GM12878 (cell line): Measurements from ENCODE around the gene ITSN1. TPM values are rescaled to one million over a fixed set of nuclear protein-coding genes. Genes with fewer than 3 reads are reported as not detected.

ENCODE experiments used
- ATAC-seq: fragments of 200-7000 bp; cut with Tn5 transposase; 3 replicates; pipeline ENCODE4 v1.9.1; 2020; ENCODE audit warnings: mild to moderate bottlenecking, moderate library complexity
- BruUV-seq: library from RNA; stranded (reverse); fragments of 400-500 nt; replicated peaks from 2 replicates; lab custom pipeline; 2021; lab: Mats Ljungman, UMichigan
- CTCF ChIA-PET: fragments of 300-600 bp; sonication (Branson Sonifier 250); formaldehyde crosslinking; extraction: SDS; loops from one replicate; lab custom pipeline; 2021; ENCODE audit warnings: inconsistent platforms; lab: Yijun Ruan, JAX
- POLR2A ChIA-PET: fragments of 350-600 bp; formaldehyde crosslinking; extraction: SDS; loops from one replicate; lab custom pipeline; 2021; ENCODE audit warnings: inconsistent platforms; lab: Charles Lee
- RAD21 ChIA-PET: fragments of 300-600 bp; sonication (Branson Sonifier 250); formaldehyde crosslinking; loops from one replicate; lab custom pipeline; 2023; ENCODE audit warnings: antibody characterized with exemption; ENCODE audit not compliant: unreplicated experiment; lab: Charles Lee
- SMC1A ChIA-PET: fragments of 300-600 bp; sonication (Branson Sonifier 250); formaldehyde crosslinking; loops from one replicate; lab custom pipeline; 2023; ENCODE audit not compliant: unreplicated experiment, uncharacterized antibody; lab: Charles Lee
- DNase-seq: peaks from one replicate; pipeline ENCODE4 v3.0.0-alpha.2; 2011; ENCODE audit warnings: low read depth, low spot score
- FAIRE-seq: peaks from 3 replicates; lab custom pipeline; 2011; peaks lifted over from hg19 to GRCh38; lab: Jason Lieb, UNC
- H2AFZ ChIP-seq: 2 replicates; pipeline ENCODE4 v1.6.0; 2011; ENCODE audit warnings: low read depth, low read length, control low read depth; ENCODE audit not compliant: control insufficient read depth
- H3K27ac ChIP-seq: 2 replicates; pipeline ENCODE4 v1.5.1; 2011; ENCODE audit warnings: control low read depth; ENCODE audit not compliant: control insufficient read depth, insufficient read depth
- H3K27me3 ChIP-seq, 2 experiments: replicated peaks in 1 of 2; 2 replicates each; pipeline versions ENCODE4 v1.6.0 to v1.6.1; 2011; ENCODE audit warnings: low read length in 1 of 2; ENCODE audit not compliant: control insufficient read depth in 2 of 2, insufficient read depth in 2 of 2
- H3K36me3 ChIP-seq, 2 experiments: 2 replicates each; pipeline ENCODE4 v1.5.1; 2011; ENCODE audit warnings: low read length in 1 of 2; ENCODE audit not compliant: control insufficient read depth in 2 of 2, insufficient read depth in 2 of 2
- H3K4me1 ChIP-seq: 2 replicates; pipeline ENCODE4 v1.6.1; 2011; ENCODE audit warnings: mild to moderate bottlenecking, low read length, moderate library complexity, mixed read lengths; ENCODE audit not compliant: control insufficient read depth, insufficient read depth
- H3K4me2 ChIP-seq: 2 replicates; pipeline ENCODE4 v1.6.0; 2011; ENCODE audit warnings: control low read depth; ENCODE audit not compliant: control insufficient read depth, insufficient read depth
- H3K4me3 ChIP-seq: fragments of 200-600 bp; sonication (generic); 2 replicates; pipeline ENCODE4 v1.5.1; 2016
- H3K79me2 ChIP-seq: 2 replicates; pipeline ENCODE4 v1.6.0; 2011; ENCODE audit warnings: low read length; ENCODE audit not compliant: control insufficient read depth, insufficient read depth
- H3K9ac ChIP-seq: 2 replicates; pipeline ENCODE4 v1.8.0; 2011; ENCODE audit warnings: low read length, control low read depth, mixed read lengths; ENCODE audit not compliant: control insufficient read depth, insufficient read depth
- H3K9me3 ChIP-seq: replicated peaks from 3 replicates; pipeline ENCODE4 v1.5.1; 2011; ENCODE audit warnings: mild to moderate bottlenecking, low read length; ENCODE audit not compliant: control insufficient read depth, insufficient read depth
- H4K20me1 ChIP-seq: 2 replicates; pipeline ENCODE4 v1.6.0; 2011; ENCODE audit not compliant: control insufficient read depth, insufficient read depth
- BCL3 ChIP-seq: IDR thresholded peaks from 2 replicates; pipeline ENCODE4 v1.6.1; 2011; ENCODE audit warnings: borderline replicate concordance, low read depth, mild to moderate bottlenecking, moderate library complexity, low read length; ENCODE audit not compliant: insufficient read depth, poor library complexity, severe bottlenecking
- CHD1 ChIP-seq: IDR thresholded peaks from 2 replicates; pipeline ENCODE4 v1.6.1; 2012; ENCODE audit warnings: low read depth, low read length, improper control_type of control experiment
- IRF4 ChIP-seq: IDR thresholded peaks from 2 replicates; pipeline ENCODE4 v1.6.1; 2011; ENCODE audit warnings: low read depth, low read length
- NFYB ChIP-seq: IDR thresholded peaks from 2 replicates; pipeline ENCODE4 v1.6.1; 2011; ENCODE audit warnings: low read depth, mild to moderate bottlenecking, low read length, improper control_type of control experiment, moderate library complexity; ENCODE audit not compliant: insufficient read depth
- PML ChIP-seq: IDR thresholded peaks from 2 replicates; pipeline ENCODE4 v1.6.1; 2012; ENCODE audit warnings: low read length, inconsistent platforms
- USF1 ChIP-seq: IDR thresholded peaks from 2 replicates; pipeline ENCODE4 v1.6.1; 2011; ENCODE audit warnings: borderline replicate concordance, low read depth, mild to moderate bottlenecking, moderate library complexity, mixed read lengths, low read length; ENCODE audit not compliant: insufficient read depth; ENCODE audit errors: extremely low read length
- WGBS: methylation state at CpG from one replicate; pipeline ENCODE4 v1.1.6; 2016; ENCODE audit warnings: low lambda C conversion rate; ENCODE audit not compliant: insufficient replicate concordance, insufficient coverage; ENCODE audit errors: missing lambda C conversion rate; 5-methylcytosine and 5-hydroxymethylcytosine counted together
- in situ Hi-C: fragments of 300-500 bp; cut with MboI; formaldehyde crosslinking; loops from 9 replicates; pipeline ENCODE4 v1.14.3; 2018; ENCODE audit warnings: mixed read lengths
- intact Hi-C: fragments of 100-400 bp; cut with micrococcal nuclease; formaldehyde crosslinking; loops from one replicate; pipeline ENCODE4 v1.14.2; 2022; ENCODE audit not compliant: unreplicated experiment
- polyA plus RNA-seq, 11 experiments: library from polyadenylated mRNA; depleted of rRNA in 4 of 11; unstranded in 6 of 11; stranded (reverse) in 5 of 11; fragments of >200 nt; fragmentation: Nextera tagmentation in 4 of 11; fragmentation: Illumina TruSeq in 1 of 11; extraction: Ambion mirVana in 4 of 11; extraction: Trizol in 1 of 11; gene quantifications; 1 replicate in 1 of 11; 2 replicates in 10 of 11; pipeline versions ENCODE4 v1.2.1 to v1.2.3, GENCODE V29; 2011 to 2016; ENCODE audit warnings: inconsistent platforms in 2 of 11, missing spikeins in 2 of 11, low read depth in 1 of 11
- total RNA-seq, 4 experiments: library from RNA; depleted of rRNA in 3 of 4; stranded (reverse); fragments of >200 nt in 3 of 4; fragmentation: Illumina TruSeq in 1 of 4; extraction: Trizol in 1 of 4; gene quantifications; 2 replicates each; pipeline versions ENCODE4 v1.2.1 to v1.2.3, GENCODE V29; 2013 to 2021

The ITSN1 gene
- total and polyA plus RNA-seq, 10 of the 15 experiments (the other 5 are each of a cell fraction or from before 2014, with no cell fraction given): 0.89 to 10.6 (median 4.8) TPM

- ChIA-PET RAD21 (no interaction called here), POLR2A (no interaction called here), CTCF (no interaction called here), SMC1A (no interaction called here)
- Histone ChIP-seq H3K9me3 (no peaks in the 10 kb centered on the region; the same call in 2 of the 3 replicates), H3K27ac (no peak overlapping the region), H3K9ac (no peak overlapping the region), H3K4me3 (no peak overlapping the region), H3K4me2 (no peak overlapping the region), H3K36me3 (no peaks in the 10 kb centered on the region), H3K27me3 (no peaks in the 10 kb centered on the region), H4K20me1 (no peaks in the 10 kb centered on the region), H2AFZ (no peak overlapping the region), H3K4me1 (no peaks in the 10 kb centered on the region), H3K79me2 (no peaks in the 10 kb centered on the region)
- intact Hi-C loops (no loop called here), in situ Hi-C loops (no loop called here)
- 35% methylated on average over 20 of the region's 20 CpGs for WGBS
- TF ChIP-seq NFYB: no peak
- no peak for TF ChIP-seq BCL3
- TF ChIP-seq CHD1: no peak
- no peak for TF ChIP-seq USF1
- TF ChIP-seq IRF4: no peak
- TF ChIP-seq PML: no peak
- ATAC-seq (no peak), DNase-seq (no peak), FAIRE-seq (no peak)
- no TSS peak for BruUV-seq
These were observed 202.0 kb downstream of the ITSN1 start for GRCh38 chr21:33844104-33844889.
